Calu3 (cell line): Measurements from ENCODE around the gene RABAC1. TPM values are rescaled to one million over a fixed set of nuclear protein-coding genes. Genes with fewer than 3 reads are reported as not detected.

Experiments used
- BruUV-seq: library from RNA; stranded (reverse); fragments of 400-500 nt; replicated peaks from 2 replicates; lab custom pipeline; 2021; lab: Mats Ljungman, UMichigan
- CTCF ChIA-PET: fragments of 300-600 bp; sonication (Branson Sonifier 250); formaldehyde crosslinking; loops from one replicate; lab custom pipeline; 2022; ENCODE audit warnings: antibody characterized with exemption; lab: Charles Lee
- DNase-seq: peaks from one replicate; pipeline ENCODE4 v3.0.0; 2022
- H3K27ac Mint-ChIP-seq: one replicate; pipeline ENCODE4 v1.8.0; 2022; ENCODE audit warnings: mixed read lengths; ENCODE audit not compliant: unreplicated experiment
- H3K27me3 Mint-ChIP-seq: one replicate; pipeline ENCODE4 v1.8.0; 2022; ENCODE audit warnings: mixed read lengths; ENCODE audit not compliant: unreplicated experiment
- H3K36me3 Mint-ChIP-seq: one replicate; pipeline ENCODE4 v1.8.0; 2022; ENCODE audit warnings: mild to moderate bottlenecking, moderate library complexity, mixed read lengths; ENCODE audit not compliant: insufficient read depth, unreplicated experiment
- H3K4me1 Mint-ChIP-seq: one replicate; pipeline ENCODE4 v1.8.0; 2022; ENCODE audit warnings: mild to moderate bottlenecking, low read depth, mixed read lengths; ENCODE audit not compliant: unreplicated experiment
- H3K4me3 Mint-ChIP-seq: one replicate; pipeline ENCODE4 v1.8.0; 2022; ENCODE audit warnings: mild to moderate bottlenecking, low read depth, moderate library complexity, mixed read lengths; ENCODE audit not compliant: unreplicated experiment
- H3K9me3 Mint-ChIP-seq: one replicate; pipeline ENCODE4 v1.8.0; 2022; ENCODE audit warnings: low read depth, mixed read lengths; ENCODE audit not compliant: unreplicated experiment
- intact Hi-C: fragments of 100-400 bp; cut with micrococcal nuclease; formaldehyde crosslinking; loops from one replicate; pipeline ENCODE4 v1.10.0; 2022; ENCODE audit not compliant: unreplicated experiment
- total RNA-seq: library from RNA; stranded (reverse); gene quantifications from 2 replicates; pipeline ENCODE4 v1.2.3, GENCODE V29; 2022
- TF ChIP-seq, protein P1 (sequence below): fragments of 200-600 bp; IDR thresholded peaks from one replicate; pipeline ENCODE4 v1.8.0; 2022; ENCODE audit warnings: antibody characterized with exemption; ENCODE audit not compliant: unreplicated experiment

Gene RABAC1
- total RNA-seq, 1 experiment from 2014 or later, result 116 TPM

- no peak overlapping the region for H3K27ac Mint-ChIP-seq
- CTCF ChIA-PET, result interaction anchor here (0.6 to 1.3 kb wide), 2 partner anchors 58 to 297 kb away, joined by 3 read pairs; no protein-coding TSS in a partner anchor
Measured at GRCh38 chr19:41930926-41931592, 28.1 kb downstream of the RABAC1 start.

GRCh38 chr19:41930322-41930722 lies 28.8 kb downstream of the RABAC1 start:
- TF ChIP-seq, protein P1, sequence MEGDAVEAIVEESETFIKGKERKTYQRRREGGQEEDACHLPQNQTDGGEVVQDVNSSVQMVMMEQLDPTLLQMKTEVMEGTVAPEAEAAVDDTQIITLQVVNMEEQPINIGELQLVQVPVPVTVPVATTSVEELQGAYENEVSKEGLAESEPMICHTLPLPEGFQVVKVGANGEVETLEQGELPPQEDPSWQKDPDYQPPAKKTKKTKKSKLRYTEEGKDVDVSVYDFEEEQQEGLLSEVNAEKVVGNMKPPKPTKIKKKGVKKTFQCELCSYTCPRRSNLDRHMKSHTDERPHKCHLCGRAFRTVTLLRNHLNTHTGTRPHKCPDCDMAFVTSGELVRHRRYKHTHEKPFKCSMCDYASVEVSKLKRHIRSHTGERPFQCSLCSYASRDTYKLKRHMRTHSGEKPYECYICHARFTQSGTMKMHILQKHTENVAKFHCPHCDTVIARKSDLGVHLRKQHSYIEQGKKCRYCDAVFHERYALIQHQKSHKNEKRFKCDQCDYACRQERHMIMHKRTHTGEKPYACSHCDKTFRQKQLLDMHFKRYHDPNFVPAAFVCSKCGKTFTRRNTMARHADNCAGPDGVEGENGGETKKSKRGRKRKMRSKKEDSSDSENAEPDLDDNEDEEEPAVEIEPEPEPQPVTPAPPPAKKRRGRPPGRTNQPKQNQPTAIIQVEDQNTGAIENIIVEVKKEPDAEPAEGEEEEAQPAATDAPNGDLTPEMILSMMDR, result no peak
- CTCF ChIA-PET, result interaction anchor here (0.6 to 1.3 kb wide), 2 partner anchors 57 to 298 kb away, joined by 3 read pairs; no protein-coding TSS in a partner anchor
- no peaks in the 10 kb centered on the region for H3K27me3 Mint-ChIP-seq
- intact Hi-C loops, result no loop called here
- H3K36me3 Mint-ChIP-seq, result peaks cover 11% of the 10 kb centered on the region
- no peak overlapping the region for H3K4me3 Mint-ChIP-seq
- H3K27ac Mint-ChIP-seq, result no peak overlapping the region
- no peaks in the 10 kb centered on the region for H3K9me3 Mint-ChIP-seq
- H3K4me1 Mint-ChIP-seq, result peaks cover 21% of the 10 kb centered on the region
- BruUV-seq, result no TSS peak
- no peak for DNase-seq

More at GRCh38 chr19:41930926-41931592, 28.1 kb downstream of the RABAC1 start:
- no TSS peak for BruUV-seq
- Mint-ChIP-seq H3K27me3 (no peaks in the 10 kb centered on the region), H3K4me3 (no peak overlapping the region), H3K4me1 (peaks cover 25% of the 10 kb centered on the region), H3K9me3 (no peaks in the 10 kb centered on the region), H3K36me3 (peaks cover 11% of the 10 kb centered on the region)
- no peak for DNase-seq
- intact Hi-C loops, result no loop called here
- TF ChIP-seq, protein P1, result no peak

- H3K27me3 Mint-ChIP-seq, result no peaks in the 10 kb centered on the region
- H3K27ac Mint-ChIP-seq, result no peak overlapping the region
- CTCF ChIA-PET, result interaction anchor here (0.6 kb wide), 1 partner anchor 37 kb away, joined by 7 read pairs; no protein-coding TSS in a partner anchor
- DNase-seq, result no peak
- H3K9me3 Mint-ChIP-seq, result no peaks in the 10 kb centered on the region
- no TSS peak for BruUV-seq
- intact Hi-C loops, result no loop called here
- peaks cover 11% of the 10 kb centered on the region for H3K36me3 Mint-ChIP-seq
- TF ChIP-seq, protein P1, result no peak
- H3K4me3 Mint-ChIP-seq, result no peak overlapping the region
- H3K4me1 Mint-ChIP-seq, result peaks cover 13% of the 10 kb centered on the region
Measured at GRCh38 chr19:41929536-41930071, 29.5 kb downstream of the RABAC1 start.

- Mint-ChIP-seq H3K4me1 (peaks cover 13% of the 10 kb centered on the region), H3K4me3 (no peak overlapping the region), H3K27me3 (no peaks in the 10 kb centered on the region), H3K36me3 (peaks cover 11% of the 10 kb centered on the region), H3K27ac (no peak overlapping the region), H3K9me3 (no peaks in the 10 kb centered on the region)
- DNase-seq, result no peak
- intact Hi-C loops, result no loop called here
- CTCF ChIA-PET, result interaction anchor here (0.6 to 1.0 kb wide), 4 partner anchors 21 to 625 kb away, joined by 3 to 7 read pairs (median 4); no protein-coding TSS in a partner anchor
- BruUV-seq, result no TSS peak
- TF ChIP-seq, protein P1, result no peak
Measured at GRCh38 chr19:41928754-41929535, 30.2 kb downstream of the RABAC1 start.
